ENCODE results near the gene COL6A3.

The COL6A3 gene

GRCh38 chr2:237406371-237406895, 7.5 kb downstream of the COL6A3 start:
- Histone ChIP-seq H3K27me3 (ENCODE audit: control insufficient read depth, low read length) (peaks cover 10% of the 10 kb centered on the region; the same call in 1 of the 2 replicates), H3F3A (ENCODE audit: control insufficient read depth, insufficient read depth) (no peaks in the 10 kb centered on the region), H3K79me2 (ENCODE audit: control insufficient read depth, low read length) (no peaks in the 10 kb centered on the region), H3K4me1 (ENCODE audit: control insufficient read depth, low read length) (no peaks in the 10 kb centered on the region), H3K36me3 (ENCODE audit: control insufficient read depth, low read length) (no peaks in the 10 kb centered on the region), H4K20me1 (ENCODE audit: control insufficient read depth, insufficient read depth, low read depth, low read length) (no peaks in the 10 kb centered on the region), H3K9me3 (ENCODE audit: control insufficient read depth, insufficient read depth, low read length) (no peaks in the 10 kb centered on the region), H3K4me2 (ENCODE audit: low read length) (no peak overlapping the region), H3K9me2 (replicated peaks; ENCODE audit: control insufficient read depth, low read length) (no peaks in the 10 kb centered on the region), H3K27ac (ENCODE audit: low read depth, low read length) (no peak overlapping the region), H3K4me3 (ENCODE audit: low read length) (no peak overlapping the region)
- TF ChIP-seq EZH2phosphoT487 (IDR thresholded peaks at IDR 0.05; ENCODE audit: borderline replicate concordance, low read length): no peak
- no peak for TF ChIP-seq CTCF (IDR thresholded peaks at IDR 0.05; ENCODE audit: low read depth, low read length, poor library complexity, severe bottlenecking)

GRCh38 chr2:237405605-237406004, 8.4 kb downstream of the COL6A3 start:
- no peak for TF ChIP-seq CTCF (IDR thresholded peaks at IDR 0.05; ENCODE audit: low read depth, low read length, poor library complexity, severe bottlenecking)
- TF ChIP-seq EZH2phosphoT487 (IDR thresholded peaks at IDR 0.05; ENCODE audit: borderline replicate concordance, low read length): no peak
- peaks cover 10% of the 10 kb centered on the region for H3K27me3 ChIP-seq (ENCODE audit: control insufficient read depth, low read length)

GRCh38 chr2:237405006-237405559, 8.9 kb downstream of the COL6A3 start:
- Histone ChIP-seq H3K4me3 (ENCODE audit: low read length) (no peak overlapping the region), H3F3A (ENCODE audit: control insufficient read depth, insufficient read depth) (no peaks in the 10 kb centered on the region), H3K4me2 (ENCODE audit: low read length) (no peak overlapping the region), H4K20me1 (ENCODE audit: control insufficient read depth, insufficient read depth, low read depth, low read length) (no peaks in the 10 kb centered on the region), H3K27ac (ENCODE audit: low read depth, low read length) (no peak overlapping the region), H3K79me2 (ENCODE audit: control insufficient read depth, low read length) (no peaks in the 10 kb centered on the region), H3K36me3 (ENCODE audit: control insufficient read depth, low read length) (no peaks in the 10 kb centered on the region), H3K9me3 (ENCODE audit: control insufficient read depth, insufficient read depth, low read length) (no peaks in the 10 kb centered on the region), H3K4me1 (ENCODE audit: control insufficient read depth, low read length) (no peaks in the 10 kb centered on the region), H3K9me2 (replicated peaks; ENCODE audit: control insufficient read depth, low read length) (no peaks in the 10 kb centered on the region), H3K27me3 (ENCODE audit: control insufficient read depth, low read length) (peaks cover 10% of the 10 kb centered on the region)
- TF ChIP-seq CTCF (IDR thresholded peaks at IDR 0.05; ENCODE audit: low read depth, low read length, poor library complexity, severe bottlenecking): no peak
- no peak for TF ChIP-seq EZH2phosphoT487 (IDR thresholded peaks at IDR 0.05; ENCODE audit: borderline replicate concordance, low read length)

More at GRCh38 chr2:237405605-237406004, 8.4 kb downstream of the COL6A3 start:
- no peaks in the 10 kb centered on the region for H3K4me1 ChIP-seq (ENCODE audit: control insufficient read depth, low read length)
- no peak overlapping the region for H3K27ac ChIP-seq (ENCODE audit: low read depth, low read length)
- H3K9me2 ChIP-seq (replicated peaks; ENCODE audit: control insufficient read depth, low read length): no peaks in the 10 kb centered on the region
- no peaks in the 10 kb centered on the region for H3K9me3 ChIP-seq (ENCODE audit: control insufficient read depth, insufficient read depth, low read length)
- no peak overlapping the region for H3K4me3 ChIP-seq (ENCODE audit: low read length)
- H3K4me2 ChIP-seq (ENCODE audit: low read length): no peak overlapping the region
- no peaks in the 10 kb centered on the region for H4K20me1 ChIP-seq (ENCODE audit: control insufficient read depth, insufficient read depth, low read depth, low read length)
- H3F3A ChIP-seq (ENCODE audit: control insufficient read depth, insufficient read depth): no peaks in the 10 kb centered on the region
- no peaks in the 10 kb centered on the region for H3K36me3 ChIP-seq (ENCODE audit: control insufficient read depth, low read length)
- no peaks in the 10 kb centered on the region for H3K79me2 ChIP-seq (ENCODE audit: control insufficient read depth, low read length)

All from DOHH2 (cell line).